ENCODE results near the gene SCFD2. TPM values are rescaled to one million over a fixed set of nuclear protein-coding genes. Genes with fewer than 3 reads are reported as not detected.

Gene SCFD2
- total and polyA plus RNA-seq, 8 donors: 11.4 to 26.6 (median 13.7) TPM

GRCh38 chr4:52904421-52904820 lies 461.4 kb downstream of the SCFD2 start:
- no peak overlapping the region for H3K4me3 ChIP-seq
- intact Hi-C loops (cut with DNase I): no loop called here
- H3K9me3 ChIP-seq: peaks cover 0 to 5% of the 10 kb centered on the region in 2 donors
- TF ChIP-seq CTCF (IDR thresholded peaks at IDR 0.05): no peak
- peaks cover 0 to 18% of the 10 kb centered on the region in 2 donors for H3K36me3 ChIP-seq
- no peak overlapping the region for H3K27ac ChIP-seq
- H3K27me3 ChIP-seq: no peaks in the 10 kb centered on the region
- DNase-seq (no peak), ATAC-seq (no peak)
- H3K4me1 ChIP-seq: no peaks in the 10 kb centered on the region

- intact Hi-C loops (cut with DNase I): no loop called here
- no peak overlapping the region for H3K4me3 ChIP-seq
- H3K36me3 ChIP-seq: peaks cover 0 to 18% of the 10 kb centered on the region in 2 donors
- TF ChIP-seq CTCF (IDR thresholded peaks at IDR 0.05): no peak
- peaks cover 0 to 5% of the 10 kb centered on the region in 2 donors for H3K9me3 ChIP-seq
- no peaks in the 10 kb centered on the region for H3K4me1 ChIP-seq
- DNase-seq (no peak), ATAC-seq (no peak)
- H3K27ac ChIP-seq: no peak overlapping the region
- H3K27me3 ChIP-seq: no peaks in the 10 kb centered on the region
These were observed 462.6 kb downstream of the SCFD2 start for GRCh38 chr4:52903273-52903672.

- Histone ChIP-seq H3K27ac (no peak overlapping the region), H3K4me3 (no peak overlapping the region), H3K4me1 (no peaks in the 10 kb centered on the region), H3K27me3 (no peaks in the 10 kb centered on the region), H3K36me3 (no peaks in the 10 kb centered on the region), H3K9me3 (no peaks in the 10 kb centered on the region)
- no peak for TF ChIP-seq CTCF (IDR thresholded peaks at IDR 0.05)
- no peak for DNase-seq
- intact Hi-C loops (cut with DNase I): no loop called here
- ATAC-seq: no peak
These were observed 471.4 kb downstream of the SCFD2 start for GRCh38 chr4:52894443-52894842.

- no peak overlapping the region for H3K27ac ChIP-seq
- no peaks in the 10 kb centered on the region for H3K9me3 ChIP-seq
- DNase-seq (no peak), ATAC-seq (no peak)
- H3K4me3 ChIP-seq: no peak overlapping the region
- no peak for TF ChIP-seq CTCF (IDR thresholded peaks at IDR 0.05)
- H3K27me3 ChIP-seq: no peaks in the 10 kb centered on the region
- intact Hi-C loops (cut with DNase I): no loop called here
- H3K4me1 ChIP-seq: no peaks in the 10 kb centered on the region
- no peaks in the 10 kb centered on the region for H3K36me3 ChIP-seq
These were observed 473.0 kb downstream of the SCFD2 start for GRCh38 chr4:52892880-52893279.

- no peak for TF ChIP-seq CTCF (IDR thresholded peaks at IDR 0.05)
These were observed 474.1 kb downstream of the SCFD2 start for GRCh38 chr4:52891743-52892142.

More at GRCh38 chr4:52891743-52892142, 474.1 kb downstream of the SCFD2 start:
- Histone ChIP-seq H3K4me1 (no peaks in the 10 kb centered on the region), H3K27me3 (no peaks in the 10 kb centered on the region), H3K27ac (no peak overlapping the region), H3K36me3 (no peaks in the 10 kb centered on the region), H3K4me3 (no peak overlapping the region), H3K9me3 (peaks cover 0 to 2% of the 10 kb centered on the region in 2 donors)
- no peak for ATAC-seq
- DNase-seq: no peak
- intact Hi-C loops (cut with DNase I): no loop called here

Measured in left lung (tissue), 10 donors.